ENCODE measurements around the gene PEPD. TPM values are rescaled to one million over a fixed set of nuclear protein-coding genes. Genes with fewer than 3 reads are reported as not detected.

Gene PEPD
- total RNA-seq, 1 experiment from 2014 or later: 40.5 TPM

- Histone ChIP-seq H3K79me2 (ENCODE audit: insufficient read depth, low read length) (no peaks in the 10 kb centered on the region), H2AFZ (ENCODE audit: low read depth, low read length, poor library complexity, severe bottlenecking) (no peak overlapping the region), H3K4me2 (ENCODE audit: low read length) (no peak overlapping the region), H3K27ac (ENCODE audit: low read depth, low read length) (no peak overlapping the region), H3K9me2 (ENCODE audit: insufficient read depth) (no peaks in the 10 kb centered on the region), H4K20me1 (ENCODE audit: insufficient read depth) (no peaks in the 10 kb centered on the region), H3K36me3 (ENCODE audit: control insufficient read depth in 1 of 2, insufficient read depth in 2 of 2, low read length in 2 of 2) (no peaks in the 10 kb centered on the region), H3K9me3 (ENCODE audit: control insufficient read depth in 1 of 2, insufficient read depth in 1 of 2, low read depth in 1 of 2, low read length in 2 of 2) (no peaks in the 10 kb centered on the region), H3K9ac (ENCODE audit: low read length) (no peak overlapping the region), H3K4me1 (ENCODE audit: control insufficient read depth in 1 of 2, insufficient read depth in 2 of 2, low read length in 2 of 2) (no peaks in the 10 kb centered on the region), H3K27me3 (ENCODE audit: insufficient read depth, low read length) (no peaks in the 10 kb centered on the region), H3K4me3 (replicated peaks in 1 of 2; ENCODE audit: low read depth in 1 of 2, low read length in 2 of 2) (no peak overlapping the region)
- ChIA-PET RAD21 (ENCODE audit: low non-redundant PET in 1 of 2, low total read pairs in 2 of 2, uncharacterized antibody in 2 of 2, unreplicated experiment in 2 of 2) (no interaction called here), POLR2A (no interaction called here), CTCF (no interaction called here)
- TF ChIP-seq POLR2A (IDR thresholded peaks at IDR 0.05; ENCODE audit: borderline replicate concordance, extremely low read depth, insufficient read depth, insufficient read length): no peak
- TF ChIP-seq FOSL1 (IDR thresholded peaks at IDR 0.05; ENCODE audit: low read depth): no peak
- TF ChIP-seq YY1 (IDR thresholded peaks at IDR 0.05; ENCODE audit: extremely low read depth, insufficient replicate concordance, low read depth, low read length): no peak
- TF ChIP-seq EGR1 (IDR thresholded peaks at IDR 0.05; ENCODE audit: low read depth): no peak
- TF ChIP-seq ELF1 (IDR thresholded peaks at IDR 0.05; ENCODE audit: borderline replicate concordance, low read depth): no peak
- BruUV-seq (replicated peaks): no TSS peak
- intact Hi-C loops (cut with micrococcal nuclease): no loop called here
- DNase-seq (ENCODE audit: low read depth, low spot score): no peak
- no peak for ATAC-seq
Measured at GRCh38 chr19:33505148-33505547, 16.4 kb downstream of the PEPD start.

- Histone ChIP-seq H3K4me1 (ENCODE audit: control insufficient read depth in 1 of 2, insufficient read depth in 2 of 2, low read length in 2 of 2) (no peaks in the 10 kb centered on the region), H3K4me2 (ENCODE audit: low read length) (no peak overlapping the region), H3K36me3 (ENCODE audit: control insufficient read depth in 1 of 2, insufficient read depth in 2 of 2, low read length in 2 of 2) (no peaks in the 10 kb centered on the region), H2AFZ (ENCODE audit: low read depth, low read length, poor library complexity, severe bottlenecking) (no peak overlapping the region), H3K79me2 (ENCODE audit: insufficient read depth, low read length) (no peaks in the 10 kb centered on the region), H3K4me3 (replicated peaks in 1 of 2; ENCODE audit: low read depth in 1 of 2, low read length in 2 of 2) (no peak overlapping the region), H4K20me1 (ENCODE audit: insufficient read depth) (no peaks in the 10 kb centered on the region), H3K27me3 (ENCODE audit: insufficient read depth, low read length) (no peaks in the 10 kb centered on the region), H3K9me3 (ENCODE audit: control insufficient read depth in 1 of 2, insufficient read depth in 1 of 2, low read depth in 1 of 2, low read length in 2 of 2) (no peaks in the 10 kb centered on the region), H3K9ac (ENCODE audit: low read length) (no peak overlapping the region), H3K9me2 (ENCODE audit: insufficient read depth) (no peaks in the 10 kb centered on the region), H3K27ac (ENCODE audit: low read depth, low read length) (no peak overlapping the region)
- intact Hi-C loops (cut with micrococcal nuclease): no loop called here
- ChIA-PET CTCF (no interaction called here), POLR2A (no interaction called here), RAD21 (ENCODE audit: low non-redundant PET in 1 of 2, low total read pairs in 2 of 2, uncharacterized antibody in 2 of 2, unreplicated experiment in 2 of 2) (no interaction called here)
- DNase-seq (ENCODE audit: low read depth, low spot score): no peak
- ATAC-seq: no peak
- no TSS peak for BruUV-seq (replicated peaks)
- TF ChIP-seq SRF (IDR thresholded peaks at IDR 0.05; ENCODE audit: low read depth) (no peak), TCF7L2 (IDR thresholded peaks at IDR 0.05; ENCODE audit: borderline replicate concordance, extremely low read depth, insufficient read depth, insufficient read length) (no peak), EGR1 (IDR thresholded peaks at IDR 0.05; ENCODE audit: low read depth) (no peak), FOSL1 (IDR thresholded peaks at IDR 0.05; ENCODE audit: low read depth) (no peak), JUND (IDR thresholded peaks at IDR 0.05) (no peak), CEBPB (IDR thresholded peaks at IDR 0.05; ENCODE audit: low read depth) (no peak), ZBTB33 (IDR thresholded peaks at IDR 0.05; ENCODE audit: extremely low read depth, insufficient replicate concordance, low read length) (no peak), CTCF (IDR thresholded peaks at IDR 0.05 in 2 of 3, conservative IDR thresholded peaks at IDR 0.05 in 1 of 3; ENCODE audit: borderline replicate concordance in 1 of 3, insufficient read depth in 1 of 3, low read depth in 2 of 3, low read length in 2 of 3) (no peak), ZNF274 (IDR thresholded peaks at IDR 0.05; ENCODE audit: low read depth, low read length) (no peak), SP1 (IDR thresholded peaks at IDR 0.05; ENCODE audit: low read depth) (no peak), ATF3 (IDR thresholded peaks at IDR 0.05) (no peak), ELF1 (IDR thresholded peaks at IDR 0.05; ENCODE audit: borderline replicate concordance, low read depth) (no peak)
Measured at GRCh38 chr19:33504058-33504444, 17.5 kb downstream of the PEPD start.

All from HCT116 (cell line).